ENCODE data around the gene MAP3K10.

The MAP3K10 gene

GRCh38 chr19:40147693-40148347 lies 43.4 kb upstream of the MAP3K10 start:
- no peak overlapping the region for H3K27ac ChIP-seq
- TF ChIP-seq CTCF (conservative IDR thresholded peaks at IDR 0.05) = no peak

DNA sequence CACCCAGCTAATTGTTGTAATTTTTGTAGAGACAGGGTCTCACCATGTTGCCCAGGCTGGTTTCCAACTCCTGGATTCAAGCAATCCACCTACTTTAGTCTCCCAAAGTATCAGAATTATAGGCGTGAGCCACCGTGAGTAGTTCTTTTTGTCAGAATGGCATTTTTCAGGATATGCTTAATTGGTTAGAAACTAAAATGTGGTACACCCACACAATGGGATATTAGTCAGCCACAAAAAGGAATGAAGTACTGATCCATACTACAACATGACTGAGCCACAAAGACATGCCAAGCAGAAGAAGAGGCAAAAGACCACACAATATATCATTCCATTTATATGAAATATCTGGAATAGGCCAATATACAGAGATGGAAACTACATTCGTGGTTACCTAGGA lies 41.7 kb upstream of the MAP3K10 start:
- no peak overlapping the region for H3K27ac ChIP-seq
- no peak for TF ChIP-seq CTCF (conservative IDR thresholded peaks at IDR 0.05)
- TF ChIP-seq ZFX (IDR thresholded peaks at IDR 0.05) = no peak

DNA sequence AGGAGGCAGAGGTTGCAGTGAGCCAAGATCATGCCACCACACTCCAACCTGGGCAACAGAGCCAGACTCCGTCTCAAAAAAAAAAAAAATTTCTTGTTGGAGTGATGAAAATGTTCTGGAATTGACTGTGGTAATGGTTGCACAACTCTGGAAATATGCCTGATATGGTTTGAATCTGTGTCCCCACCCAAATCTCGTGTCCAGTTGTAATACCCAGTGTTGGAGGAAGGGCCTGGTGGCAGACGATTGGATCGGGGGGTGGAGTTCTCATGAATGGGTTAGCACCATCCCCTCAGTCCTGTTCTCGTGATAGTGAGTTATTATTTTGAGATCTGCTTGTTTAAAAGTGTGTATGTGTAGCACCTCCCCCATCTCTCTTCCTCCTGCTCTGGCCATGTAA lies 41.1 kb upstream of the MAP3K10 start:
- no peak for TF ChIP-seq ZFX (IDR thresholded peaks at IDR 0.05)
- no peak for TF ChIP-seq CTCF (conservative IDR thresholded peaks at IDR 0.05)
- H3K27ac ChIP-seq = no peak overlapping the region

DNA sequence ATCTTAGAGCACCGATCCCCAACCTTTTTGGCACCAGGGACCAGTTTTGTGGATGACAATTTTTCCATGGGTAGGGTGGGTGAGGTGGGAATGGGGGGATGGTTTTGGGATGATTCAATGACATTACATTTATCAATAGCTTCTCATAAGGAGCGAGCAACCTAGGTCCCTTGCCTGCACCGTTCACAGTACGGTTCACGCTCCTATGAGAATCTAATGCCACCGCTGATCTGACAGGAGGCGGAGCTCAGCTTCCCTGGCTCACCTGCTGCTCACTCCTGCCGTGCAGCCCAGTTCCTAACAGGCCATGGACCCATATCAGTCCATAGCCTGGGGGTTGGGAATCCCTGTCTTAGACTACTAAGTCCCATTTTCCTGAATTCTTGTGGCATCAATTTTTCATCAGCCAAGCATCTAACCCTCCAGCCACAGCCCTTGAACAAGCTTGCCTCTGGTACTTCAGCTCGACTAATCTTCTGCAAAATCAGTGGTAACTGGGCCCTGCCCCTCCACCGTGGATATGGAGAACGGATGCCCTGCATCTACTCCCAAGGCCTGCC lies 37.0 kb upstream of the MAP3K10 start:
- TF ChIP-seq ZFX (IDR thresholded peaks at IDR 0.05) (no peak), CTCF (conservative IDR thresholded peaks at IDR 0.05) (no peak)
- H3K27ac ChIP-seq = no peak overlapping the region

GRCh38 chr19:40155749-40156265 lies 35.4 kb upstream of the MAP3K10 start:
- TF ChIP-seq ZFX (IDR thresholded peaks at IDR 0.05) = no peak
- peak; percentile 81 for TF ChIP-seq CTCF (conservative IDR thresholded peaks at IDR 0.05)
- no peak overlapping the region for H3K27ac ChIP-seq

GRCh38 chr19:40157059-40157458 lies 34.2 kb upstream of the MAP3K10 start:
- TF ChIP-seq ZFX (IDR thresholded peaks at IDR 0.05) (no peak), CTCF (conservative IDR thresholded peaks at IDR 0.05) (no peak)
- no peak overlapping the region for H3K27ac ChIP-seq

DNA sequence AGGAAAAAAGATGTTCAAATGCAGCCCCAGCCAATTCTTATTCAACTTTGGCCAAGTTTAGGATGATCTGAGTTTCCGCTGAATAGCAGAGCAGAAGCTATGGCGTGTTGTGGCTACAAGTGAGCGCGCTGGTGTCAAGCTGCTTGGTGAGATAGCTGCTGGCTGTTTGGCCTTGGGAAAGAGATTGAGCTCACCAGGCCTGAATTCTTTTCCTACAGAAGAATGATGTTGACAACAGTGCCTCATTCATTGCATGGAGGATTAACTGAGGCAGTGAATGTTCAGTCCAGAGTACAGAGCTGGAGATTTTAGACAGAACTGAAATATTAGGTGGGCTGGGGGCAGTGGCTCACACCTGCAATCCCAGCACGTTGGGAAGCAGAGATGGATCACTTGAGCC lies 31.5 kb upstream of the MAP3K10 start:
- no peak overlapping the region for H3K27ac ChIP-seq
- TF ChIP-seq ZFX (IDR thresholded peaks at IDR 0.05) = no peak
- no peak for TF ChIP-seq CTCF (conservative IDR thresholded peaks at IDR 0.05)
